Epidermal melanocyte (primary cell): ENCODE data around the gene SEBOX.
A peak's percentile ranks its signal among the peaks of the same experiment; 100 is the strongest.

Source experiments
- DNase-seq: peaks from one replicate; pipeline ENCODE4 v3.0.0; 2011; ENCODE audit warnings: low spot score; ENCODE audit not compliant: insufficient read length

Gene SEBOX

GRCh38 chr17:28319598-28319935 lies 45.4 kb downstream of the SEBOX start:
- no peak for DNase-seq

GRCh38 chr17:28318759-28319597 lies 46.0 kb downstream of the SEBOX start, which contains the start of gene TMEM97:
TSS of gene TMEM97 (plus strand) at chr17:28319200. CDS start at chr17:28319240, 40 bp downstream.
- peak; percentile 94 for DNase-seq

GRCh38 chr17:28317966-28318758 lies 46.8 kb downstream of the SEBOX start:
- DNase-seq = no peak

DNA sequence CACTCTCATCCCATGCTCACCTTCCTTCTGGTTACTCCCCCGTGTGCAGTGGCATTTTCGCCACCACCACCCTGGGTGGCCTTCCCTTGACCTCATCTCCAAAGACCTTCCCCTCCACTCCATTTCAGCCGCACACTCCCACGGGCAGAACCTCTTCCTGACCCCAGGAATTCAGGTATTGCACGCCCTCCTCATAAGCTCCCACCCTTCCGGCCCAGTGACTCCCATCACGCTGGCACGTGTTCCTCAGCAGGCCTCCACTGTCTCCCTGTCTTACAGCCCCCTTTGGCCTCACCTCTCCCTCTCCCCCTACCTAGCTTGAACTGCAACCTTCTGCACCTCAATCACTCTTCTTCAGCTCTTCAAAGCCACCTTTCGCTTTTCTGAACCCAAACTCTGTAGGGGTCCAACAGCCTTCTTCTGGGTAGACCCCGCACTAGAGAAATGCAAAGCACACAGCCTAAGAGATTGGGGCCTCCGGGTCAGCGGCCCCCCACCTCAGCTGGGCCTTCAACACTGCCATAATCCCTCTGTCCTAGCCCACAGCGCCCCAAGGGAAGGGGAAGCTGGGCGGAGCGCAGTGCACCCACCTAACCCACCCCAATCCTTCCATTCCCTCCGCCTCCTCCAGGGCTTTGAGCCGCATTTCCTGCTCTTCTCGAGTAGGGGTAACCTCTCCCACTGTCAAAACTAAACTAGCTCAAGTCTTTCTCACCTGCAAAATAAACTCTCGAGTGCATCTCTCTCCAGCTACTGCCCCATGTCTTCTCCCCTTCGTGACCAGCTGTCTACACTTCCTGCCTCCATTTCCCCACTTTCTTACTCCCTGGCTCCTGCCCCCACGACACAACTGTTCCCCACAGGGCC lies 47.7 kb downstream of the SEBOX start:
- no peak for DNase-seq

GRCh38 chr17:28315846-28316705 lies 48.9 kb downstream of the SEBOX start:
- no peak for DNase-seq

DNA sequence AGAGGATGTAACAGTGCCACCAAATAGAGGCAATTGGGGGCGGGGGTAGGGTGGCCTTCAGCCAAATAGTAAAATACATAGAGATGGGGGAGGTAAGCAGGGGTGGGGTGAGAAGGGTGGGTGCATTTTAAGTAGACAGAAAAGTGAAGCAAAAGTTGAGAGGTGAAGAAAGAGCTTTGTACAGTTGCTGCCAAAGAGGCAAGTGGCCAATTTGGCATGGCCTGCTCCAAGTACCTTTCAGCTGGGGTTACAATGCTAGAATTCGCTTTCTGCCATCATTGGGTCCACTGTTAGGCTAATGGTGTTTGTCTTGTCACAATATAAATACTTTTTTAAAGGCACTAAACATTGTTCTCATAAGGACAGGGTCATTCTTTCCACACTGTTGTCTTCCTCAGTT lies 51.2 kb downstream of the SEBOX start:
- DNase-seq = no peak
